SU-DHL-6 (cell line): ENCODE results near the gene ZMYM5.

ENCODE experiments used
- CTCF ChIP-seq: fragments of 200-600 bp; sonication (generic); IDR thresholded peaks from one replicate; pipeline ENCODE4 v1.5.1; 2017; ENCODE audit warnings: antibody characterized with exemption, mild to moderate bottlenecking, low read length, moderate library complexity; ENCODE audit not compliant: insufficient read depth, poor library complexity, severe bottlenecking
- EZH2phosphoT487 ChIP-seq: fragments of 200-600 bp; sonication (generic), shearing (Covaris generic); conservative IDR thresholded peaks from 2 replicates; pipeline ENCODE4 v1.6.1; 2018; ENCODE audit warnings: mild to moderate bottlenecking, antibody characterized with exemption, low read length, moderate library complexity, mixed read lengths

- TF ChIP-seq EZH2phosphoT487 (no peak), CTCF (no peak)
These were observed 28.7 kb downstream of the ZMYM5 start for GRCh38 chr13:19834704-19835103.
